GOT3 (cell line): ENCODE results near the gene COLGALT1.
"Not testable (repeated sequence)": the region's sequence is repeated elsewhere in the genome, so short reads cannot be mapped to it uniquely, and the experiment has no call there.

Source experiments
- DNase-seq: peaks from one replicate; lab custom pipeline; 2025; ENCODE audit warnings: mixed read lengths; lab: John Stamatoyannopoulos, UW

The COLGALT1 gene

DNA sequence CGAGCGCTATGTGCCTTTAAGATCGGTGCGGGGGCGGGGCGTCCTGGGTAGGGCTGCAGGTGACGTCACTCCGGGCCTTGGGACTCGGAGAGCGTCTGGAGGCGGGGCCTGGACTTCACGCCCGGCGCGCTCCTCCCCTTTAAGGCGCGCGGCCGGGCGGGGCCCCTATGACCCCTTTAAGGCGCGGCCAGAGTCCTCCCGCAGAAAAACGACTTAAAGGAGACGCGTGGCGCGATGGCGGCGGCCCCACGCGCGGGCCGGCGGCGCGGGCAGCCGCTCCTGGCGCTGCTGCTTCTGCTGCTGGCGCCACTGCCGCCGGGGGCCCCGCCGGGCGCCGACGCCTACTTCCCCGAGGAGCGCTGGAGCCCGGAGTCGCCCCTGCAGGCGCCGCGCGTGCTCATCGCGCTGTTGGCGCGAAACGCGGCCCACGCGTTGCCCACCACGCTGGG lies at the start of gene COLGALT1:
TSS of gene COLGALT1 (plus strand) at position 170 of the 449 bp plus-strand sequence. CDS start at position 235, 65 bp downstream.
- DNase-seq, result peak; percentile 75

DNA sequence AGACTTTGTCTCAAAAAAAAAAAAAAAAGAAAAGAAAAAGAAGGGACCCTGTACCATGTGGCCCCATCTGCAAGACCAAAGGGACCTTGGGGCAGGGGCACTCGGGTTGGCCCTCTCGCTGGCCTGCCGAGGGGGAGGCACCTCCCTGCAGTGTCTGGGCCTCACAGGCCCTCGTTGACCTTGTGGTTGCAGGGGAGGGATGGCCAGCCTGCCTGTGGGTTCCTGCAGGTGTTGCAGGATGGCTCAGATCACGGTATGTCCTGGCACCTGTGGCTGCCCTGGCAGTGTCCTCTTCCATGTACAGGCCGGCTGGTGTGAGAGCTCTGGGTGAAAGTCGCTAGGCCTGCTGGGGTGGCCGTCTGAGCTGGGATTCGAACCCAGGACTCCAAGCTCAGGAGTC lies 48.7 kb upstream of the COLGALT1 start:
- DNase-seq, result no peak

DNA sequence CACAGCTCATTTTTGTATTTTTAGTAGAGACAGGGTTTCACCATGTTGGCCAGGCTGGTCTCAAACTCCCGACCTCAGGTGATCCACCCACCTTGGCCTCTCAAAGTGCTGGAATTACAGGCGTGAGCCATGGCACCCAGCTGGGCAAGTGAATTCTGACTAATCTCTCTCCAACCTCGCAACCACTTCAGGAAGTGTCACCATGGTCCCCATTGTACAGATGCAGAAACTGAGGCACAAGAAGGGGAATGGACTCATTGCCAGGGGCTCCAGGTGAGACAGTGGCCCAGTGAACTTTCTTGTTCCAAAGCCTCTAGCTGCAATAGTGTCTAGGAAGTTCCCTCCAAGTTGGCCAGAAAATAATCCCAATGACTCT lies 46.9 kb upstream of the COLGALT1 start:
- not testable (repeated sequence) for DNase-seq

DNA sequence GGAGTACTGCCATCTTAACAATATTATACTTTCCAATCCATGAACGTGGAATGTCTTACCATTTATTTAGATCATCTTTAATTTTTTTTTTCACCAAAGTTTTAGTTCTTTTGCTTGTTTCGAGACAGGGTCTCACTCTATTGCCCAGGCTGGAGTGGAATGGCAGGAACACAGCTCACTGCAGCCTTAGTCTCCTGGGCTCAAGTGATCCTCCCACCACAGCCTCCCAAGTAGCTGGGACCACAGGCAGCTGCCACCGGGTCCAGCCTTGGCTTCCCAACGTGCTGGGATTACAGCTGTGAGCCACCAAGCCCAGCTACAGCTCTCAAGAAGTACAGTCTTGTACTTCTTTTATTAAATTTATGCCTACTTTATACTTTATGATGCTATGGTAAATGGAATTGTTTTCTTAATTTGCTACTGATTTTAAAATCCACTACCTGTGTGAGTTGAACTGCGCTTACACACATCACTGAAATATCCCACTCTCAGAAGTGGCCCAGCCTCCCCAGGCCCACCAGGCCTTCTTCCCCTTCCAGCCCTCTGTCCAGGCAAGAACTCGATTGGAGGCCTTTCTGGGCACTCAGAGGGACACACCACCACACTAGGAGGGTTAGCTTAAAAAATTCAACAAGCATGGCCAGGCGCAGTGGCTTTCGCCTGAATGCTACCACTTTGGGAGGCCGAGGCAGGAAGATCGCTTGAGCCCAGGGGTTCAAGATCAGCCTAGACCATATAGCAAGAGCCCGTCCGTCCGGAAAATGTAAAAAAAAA lies 45.0 kb upstream of the COLGALT1 start:
- DNase-seq, result no peak

DNA sequence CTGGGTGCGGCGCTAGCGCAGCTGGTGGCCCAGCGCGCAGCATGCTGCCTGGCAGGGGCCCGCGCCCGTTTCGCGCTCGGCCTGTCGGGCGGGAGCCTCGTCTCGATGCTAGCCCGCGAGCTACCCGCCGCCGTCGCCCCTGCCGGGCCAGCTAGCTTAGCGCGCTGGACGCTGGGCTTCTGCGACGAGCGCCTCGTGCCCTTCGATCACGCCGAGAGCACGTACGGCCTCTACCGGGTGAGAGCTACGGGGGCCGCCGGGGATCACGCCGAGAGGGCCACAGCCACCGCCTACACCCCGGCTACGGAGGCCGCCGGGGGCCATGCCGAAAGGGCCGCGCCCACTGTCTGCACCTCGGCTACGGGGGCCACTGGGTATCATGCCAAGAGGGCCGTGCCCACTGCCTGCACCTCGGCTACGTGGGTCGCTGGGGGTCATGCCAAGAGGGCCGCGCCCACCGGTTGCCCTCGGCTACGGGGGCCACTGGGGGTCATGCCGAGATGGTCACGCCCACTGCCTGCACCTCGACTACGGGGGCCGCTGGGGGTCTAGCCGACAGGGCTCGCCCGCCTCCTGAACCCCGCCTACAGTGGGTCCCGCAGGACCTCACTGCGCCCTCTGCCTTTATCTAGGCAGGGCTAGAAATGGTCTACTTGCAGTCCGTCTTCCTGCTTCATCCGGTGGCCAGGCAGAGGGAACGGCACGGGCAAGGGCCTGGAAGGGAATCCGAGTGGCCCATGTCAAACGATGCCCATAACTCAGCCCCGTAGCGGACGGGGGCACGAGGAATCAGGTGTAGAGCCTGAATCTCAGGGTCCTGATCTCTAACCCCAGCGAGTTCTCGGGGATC lies 43.5 kb upstream of the COLGALT1 start:
- peak; percentile 69 for DNase-seq

DNA sequence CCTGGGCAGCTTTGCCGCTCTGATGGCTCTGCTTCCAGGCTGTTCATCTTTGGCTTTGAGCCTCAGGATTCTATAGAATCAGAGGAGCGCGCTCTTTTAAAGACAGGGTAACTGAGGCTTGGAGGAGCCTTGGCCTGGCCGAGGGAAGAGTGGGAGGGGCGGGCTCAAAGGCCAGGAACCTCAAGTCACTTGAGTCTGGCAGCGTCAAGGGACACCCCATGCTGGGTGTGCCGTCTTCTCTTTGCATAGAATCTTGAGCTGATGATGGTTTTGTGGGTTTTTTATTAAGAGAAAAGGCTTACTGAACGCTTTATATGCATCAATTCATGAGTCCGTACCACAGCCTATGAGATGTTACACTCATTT lies 42.9 kb upstream of the COLGALT1 start:
- no peak for DNase-seq

DNA sequence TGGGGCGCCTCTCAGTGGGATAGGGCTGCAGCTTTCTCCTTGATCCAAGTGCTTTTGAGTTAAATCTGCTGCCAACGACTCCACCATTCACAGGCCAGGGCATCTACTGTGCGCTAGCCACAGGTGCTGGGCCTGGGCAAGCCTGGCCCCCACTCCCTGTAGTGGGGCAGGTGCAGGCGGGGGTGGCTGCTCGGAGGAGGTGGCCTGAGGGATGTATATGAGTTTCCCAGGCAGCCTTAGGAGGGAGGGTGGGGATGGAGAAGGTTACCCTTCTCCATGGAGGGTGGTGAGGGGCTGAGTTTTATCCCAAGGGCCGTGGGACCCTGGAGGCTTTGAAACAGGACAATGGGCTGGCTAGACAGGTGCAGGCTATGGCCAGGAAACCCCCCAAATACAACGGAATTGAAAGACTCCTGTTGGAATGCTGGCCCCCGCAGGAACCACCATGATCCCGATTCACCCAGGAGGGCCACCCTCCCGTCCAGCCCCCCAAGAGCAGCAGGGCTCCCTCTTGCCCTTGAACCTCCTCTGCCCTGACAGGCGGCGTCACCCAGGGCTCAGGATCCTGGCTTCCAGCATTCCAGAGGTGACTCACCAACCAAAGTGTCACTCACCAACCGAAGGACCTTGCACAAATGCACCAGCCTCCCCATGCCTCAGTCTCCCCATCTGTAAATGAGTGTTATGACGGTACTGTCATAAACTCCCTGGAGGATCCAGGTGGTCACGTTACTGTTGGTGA lies 39.9 kb upstream of the COLGALT1 start:
- DNase-seq, result no peak

DNA sequence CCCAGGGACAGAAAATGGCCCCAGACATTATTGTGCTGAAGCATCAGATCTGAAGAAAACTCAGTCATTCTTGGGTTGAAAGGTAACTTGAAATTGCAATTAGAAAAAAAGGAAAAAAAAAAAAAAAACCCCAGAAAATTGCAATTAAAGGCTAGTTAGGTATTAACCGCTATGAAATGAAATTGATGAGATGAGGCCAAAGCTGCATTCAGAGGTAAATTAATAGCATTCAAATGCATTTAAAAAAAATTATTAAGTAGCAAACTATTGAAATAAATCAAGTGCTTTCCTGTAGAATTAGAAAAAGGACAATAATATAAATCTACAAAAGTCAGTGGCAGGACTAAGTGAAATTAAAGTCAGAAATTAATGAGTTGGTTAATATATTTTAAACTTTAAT lies 37.6 kb upstream of the COLGALT1 start:
- DNase-seq, result no peak

DNA sequence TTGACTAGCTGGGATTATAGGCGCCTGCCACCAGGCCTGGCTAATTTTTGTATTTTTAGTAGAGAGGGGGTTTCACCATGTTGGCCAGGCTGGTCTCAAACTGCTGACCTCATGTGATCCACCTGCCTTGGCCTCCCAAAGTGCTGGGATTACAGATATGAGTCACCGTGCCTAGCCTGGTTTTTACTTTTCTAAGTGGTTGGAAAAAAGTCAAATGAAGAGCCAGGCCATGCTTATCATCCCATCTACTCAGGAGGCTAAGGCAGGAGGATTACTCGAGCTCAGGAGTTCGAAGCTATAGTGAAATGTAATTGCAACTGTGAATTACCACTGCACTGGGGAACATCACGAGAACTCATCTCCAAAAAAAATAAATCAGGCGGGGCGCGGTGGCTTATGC lies 36.8 kb upstream of the COLGALT1 start:
- DNase-seq, result not testable (repeated sequence)

DNA sequence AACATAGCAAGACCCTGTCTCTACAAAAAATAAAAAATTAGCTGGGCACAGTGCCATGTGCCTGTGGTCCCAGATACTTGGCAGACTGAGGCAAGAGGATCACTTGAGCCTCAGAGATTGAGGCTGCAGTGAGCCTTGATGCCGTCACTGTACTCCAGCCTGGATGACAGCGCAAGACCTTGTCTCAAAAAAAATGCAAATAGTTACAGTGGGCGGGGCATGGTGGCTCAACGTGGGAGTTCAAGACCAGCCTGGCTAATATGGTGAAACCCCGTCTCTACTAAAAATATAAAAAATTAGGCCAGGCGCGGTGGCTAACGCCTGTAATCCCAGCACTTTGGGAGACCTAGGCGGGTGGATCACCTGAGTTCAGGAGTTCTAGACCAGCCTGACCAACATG lies 35.5 kb upstream of the COLGALT1 start:
- DNase-seq, result no peak

DNA sequence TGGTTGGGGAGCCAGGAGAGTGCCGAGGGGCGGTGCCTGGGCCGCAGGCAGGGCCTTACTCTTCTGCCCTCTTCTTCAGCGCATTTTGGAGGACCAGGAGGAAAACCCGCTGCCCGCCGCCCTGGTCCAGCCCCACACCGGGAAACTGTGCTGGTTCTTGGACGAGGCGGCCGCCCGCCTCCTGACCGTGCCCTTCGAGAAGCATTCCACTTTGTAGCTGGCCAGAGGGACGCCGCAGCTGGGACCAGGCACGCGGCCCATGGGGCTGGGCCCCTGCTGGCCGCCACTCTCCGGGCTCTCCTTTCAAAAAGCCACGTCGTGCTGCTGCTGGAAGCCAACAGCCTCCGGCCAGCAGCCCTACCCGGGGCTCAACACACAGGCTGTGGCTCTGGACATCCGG lies 34.6 kb upstream of the COLGALT1 start:
- no peak for DNase-seq

DNA sequence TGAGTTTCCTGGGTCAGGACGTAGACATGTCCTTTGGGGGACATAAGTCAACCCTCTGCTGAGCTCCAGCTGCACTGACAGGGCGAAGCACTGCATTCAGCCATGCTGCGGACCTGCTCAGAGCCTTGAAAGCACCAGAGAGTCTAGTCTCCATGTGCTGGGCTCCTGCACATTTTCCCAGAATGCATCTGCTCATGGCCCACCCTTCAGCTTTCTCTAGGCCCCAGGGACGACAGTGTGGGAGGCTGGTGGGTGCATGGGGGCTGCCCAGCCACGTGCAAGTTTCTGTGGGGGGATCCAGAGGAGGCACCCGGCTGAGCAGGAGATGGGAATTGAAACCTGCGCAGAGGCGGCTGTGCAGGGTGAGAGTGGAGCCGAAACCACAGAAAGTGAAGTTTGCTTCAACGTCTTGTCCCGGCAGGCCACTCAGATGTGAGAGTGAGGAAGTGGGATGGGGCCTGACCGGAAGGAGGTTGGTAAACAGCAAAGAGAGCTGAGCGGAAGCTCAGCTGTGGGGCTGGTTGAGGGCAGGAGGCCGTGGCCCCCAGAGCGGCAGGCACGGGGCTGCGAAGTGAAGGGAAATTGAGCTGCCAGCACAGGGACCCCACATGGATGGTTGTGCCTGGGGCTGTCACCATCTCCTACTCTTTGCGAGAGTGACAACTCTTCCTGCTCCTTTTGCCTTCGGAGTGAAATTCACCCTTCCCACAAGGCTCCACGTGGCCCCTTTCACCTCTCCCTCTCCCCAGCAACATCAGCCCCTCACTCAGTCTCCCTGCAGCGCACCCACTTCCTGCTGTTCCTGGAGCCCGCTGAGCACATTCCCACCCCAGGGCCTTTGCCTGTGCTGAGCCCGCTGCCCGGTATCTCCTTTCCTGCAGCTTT lies 32.2 kb upstream of the COLGALT1 start:
- DNase-seq, result no peak

DNA sequence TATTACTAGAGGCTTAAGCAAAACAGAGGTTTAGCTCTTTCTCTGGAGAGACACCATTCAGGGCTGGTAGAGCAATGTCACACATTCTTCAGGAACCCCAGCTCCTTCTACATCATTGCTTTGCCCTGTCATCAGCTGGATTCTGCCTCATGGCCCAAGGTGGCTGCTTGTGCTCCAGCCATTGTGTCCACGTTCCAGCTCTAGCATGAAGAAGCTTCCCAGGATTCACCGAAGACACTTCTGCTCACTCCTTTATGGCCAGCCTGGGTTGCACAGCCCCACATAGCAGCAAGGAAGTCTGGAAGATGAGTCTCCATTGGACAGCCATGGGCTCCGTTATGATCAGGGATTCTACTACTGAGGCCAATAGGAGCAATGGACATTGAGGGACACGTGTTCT lies 30.8 kb upstream of the COLGALT1 start:
- no peak for DNase-seq

DNA sequence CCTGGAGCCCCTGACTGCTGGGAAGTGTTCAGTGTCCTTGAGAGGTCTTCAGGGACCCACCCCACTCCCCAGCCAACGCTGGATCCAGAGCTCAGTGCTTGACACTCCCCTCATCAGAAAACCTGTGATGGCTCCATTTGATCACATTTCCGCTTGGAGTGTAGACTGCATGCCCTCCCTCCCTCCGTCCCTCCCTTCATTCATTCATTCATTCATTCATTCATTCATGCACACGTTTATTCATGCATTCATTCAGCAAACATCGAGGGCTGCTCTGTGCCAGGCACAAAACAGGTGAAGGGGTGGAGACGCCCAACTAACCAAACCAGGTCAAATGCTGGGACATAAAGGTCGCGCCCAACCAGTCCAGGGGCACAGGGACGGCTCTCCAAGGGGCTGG lies 30.3 kb upstream of the COLGALT1 start:
- DNase-seq, result no peak

DNA sequence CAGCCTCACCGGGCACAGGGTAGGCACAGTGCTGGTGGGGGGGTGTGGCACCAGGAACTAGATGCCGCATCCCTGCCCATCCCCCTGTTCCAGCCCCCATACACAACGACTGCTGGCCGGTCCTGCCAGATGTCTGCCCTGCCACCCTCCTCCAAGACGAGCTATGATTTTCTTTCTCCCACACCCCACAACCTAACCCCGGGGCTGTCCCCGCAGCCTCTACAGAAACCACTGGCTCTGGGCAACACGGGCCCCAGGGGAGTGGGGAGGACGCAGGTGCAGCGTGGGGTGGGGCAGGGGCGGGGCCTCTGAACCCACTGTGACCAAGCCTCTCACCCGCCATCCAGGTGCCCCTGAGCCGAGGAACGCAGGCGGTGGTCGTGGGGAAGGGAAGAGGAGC lies 28.5 kb upstream of the COLGALT1 start:
- DNase-seq, result no peak

DNA sequence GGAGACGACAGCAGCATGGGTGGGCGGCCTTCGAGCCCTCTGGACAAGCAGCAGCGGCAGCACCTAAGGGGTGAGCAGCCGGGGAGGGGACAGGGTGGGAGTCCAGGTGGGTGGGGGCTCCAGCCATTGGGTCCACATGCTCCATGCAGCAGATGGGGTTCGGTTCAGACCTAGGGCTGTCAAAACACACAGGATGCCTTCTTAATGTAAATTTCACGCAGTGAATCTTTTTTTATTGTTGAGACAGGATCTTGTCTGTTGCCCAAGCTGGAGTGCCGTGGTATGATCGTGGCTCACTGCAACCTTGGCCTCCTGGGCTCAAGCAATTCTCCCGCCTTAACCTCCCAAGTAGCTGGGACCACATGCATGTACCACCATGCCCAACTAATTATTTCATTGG lies 28.1 kb upstream of the COLGALT1 start:
- DNase-seq, result no peak

DNA sequence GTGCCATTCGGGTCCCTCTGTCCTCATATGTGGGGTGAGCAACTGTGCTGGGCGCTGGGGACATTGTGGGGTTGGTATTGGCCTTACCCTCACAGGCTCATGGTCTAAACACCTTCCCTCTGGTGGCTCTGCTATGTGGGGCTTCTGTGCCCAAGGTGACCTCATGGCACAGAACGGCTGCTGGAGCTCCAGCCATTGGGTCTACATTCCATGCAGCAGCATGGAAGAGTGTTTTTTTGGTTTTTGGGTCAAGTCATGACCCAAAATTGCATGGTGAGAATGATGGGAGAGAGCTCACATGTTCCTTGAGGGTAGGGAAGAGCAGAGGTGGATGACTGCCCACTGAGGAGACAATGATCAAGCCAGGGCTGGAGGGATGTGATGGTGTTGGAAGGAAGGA lies 26.8 kb upstream of the COLGALT1 start:
- no peak for DNase-seq

DNA sequence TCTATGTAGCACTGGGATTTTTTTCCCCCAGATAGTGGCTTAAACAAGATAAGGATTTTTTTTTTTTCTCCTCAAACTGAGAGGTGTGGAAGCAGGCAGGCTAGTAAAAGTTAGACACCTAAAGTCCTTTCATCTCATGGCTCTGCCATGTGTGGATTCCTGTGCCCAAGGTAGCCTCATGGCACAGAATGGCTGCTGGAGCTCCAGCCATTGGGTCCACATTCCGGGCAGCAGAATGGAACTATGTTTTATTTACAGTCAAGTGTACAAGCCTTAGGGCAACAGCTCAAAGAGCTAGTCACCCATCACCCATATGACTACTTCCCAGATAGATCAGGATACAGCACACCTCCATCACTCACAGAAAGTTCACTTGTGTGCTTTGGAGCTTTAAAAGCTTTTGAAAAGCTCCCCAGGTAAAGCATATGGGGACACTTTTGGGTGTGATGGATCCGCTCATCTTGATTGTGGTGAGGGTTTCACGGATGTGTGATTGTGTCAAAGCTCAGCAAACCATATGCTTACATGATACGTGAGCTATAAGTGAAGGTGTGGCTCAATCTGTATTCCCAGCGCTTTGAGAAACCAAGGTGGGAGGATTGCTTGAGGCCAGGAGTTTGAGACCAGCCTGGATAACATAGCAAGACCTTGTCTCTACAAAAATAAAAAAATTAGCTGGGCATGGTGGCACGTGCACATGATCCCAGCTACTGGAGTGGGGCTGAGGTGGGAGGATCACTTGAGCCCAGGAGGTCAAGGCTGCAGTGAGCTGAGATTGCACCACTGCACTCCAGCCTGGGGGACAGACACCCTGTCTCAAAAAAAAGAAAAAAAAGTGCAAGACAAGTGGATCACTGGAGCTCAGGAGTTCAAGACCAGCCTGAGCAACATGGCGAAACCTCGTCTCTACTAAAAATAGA lies 25.9 kb upstream of the COLGALT1 start:
- DNase-seq, result no peak

DNA sequence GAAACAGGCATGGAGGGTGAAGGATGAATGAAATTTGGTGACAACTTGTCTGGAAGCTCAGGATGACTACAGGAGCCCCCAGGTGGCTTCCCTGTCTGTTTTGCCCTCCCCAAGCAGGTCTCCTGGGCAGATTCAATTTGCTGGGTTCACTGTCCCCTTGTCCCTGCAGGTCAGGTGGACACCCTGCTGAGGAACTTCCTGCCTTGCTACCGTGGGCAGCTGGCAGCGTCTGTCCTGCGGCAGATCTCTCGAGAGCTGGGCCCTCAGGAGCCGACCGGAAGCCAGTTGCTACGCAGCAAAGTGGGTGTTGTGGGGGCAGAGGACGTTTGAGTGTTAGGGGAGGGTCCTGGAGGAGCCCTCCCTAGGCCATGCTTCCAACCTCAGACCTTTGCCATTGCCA lies 24.9 kb upstream of the COLGALT1 start:
- DNase-seq, result no peak

DNA sequence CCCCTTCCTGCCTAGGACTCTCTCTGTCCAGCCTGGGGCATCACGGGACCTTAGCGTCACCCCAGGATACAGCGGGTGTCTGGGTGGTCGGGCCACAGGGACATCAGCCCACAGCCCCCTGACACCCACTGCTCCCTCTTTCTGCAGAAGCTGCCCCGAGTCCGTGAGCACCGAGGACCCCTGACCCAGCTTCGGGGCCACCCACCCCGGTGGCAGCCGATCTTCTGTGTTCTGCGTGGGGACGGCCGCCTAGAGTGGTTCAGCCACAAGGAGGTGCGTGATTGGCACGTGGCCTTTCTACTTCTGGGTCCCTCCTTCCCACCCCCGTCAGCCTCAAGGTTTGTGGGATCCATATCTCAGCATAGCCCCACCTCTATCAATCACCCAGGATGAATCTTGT lies 23.3 kb upstream of the COLGALT1 start:
- DNase-seq, result no peak

DNA sequence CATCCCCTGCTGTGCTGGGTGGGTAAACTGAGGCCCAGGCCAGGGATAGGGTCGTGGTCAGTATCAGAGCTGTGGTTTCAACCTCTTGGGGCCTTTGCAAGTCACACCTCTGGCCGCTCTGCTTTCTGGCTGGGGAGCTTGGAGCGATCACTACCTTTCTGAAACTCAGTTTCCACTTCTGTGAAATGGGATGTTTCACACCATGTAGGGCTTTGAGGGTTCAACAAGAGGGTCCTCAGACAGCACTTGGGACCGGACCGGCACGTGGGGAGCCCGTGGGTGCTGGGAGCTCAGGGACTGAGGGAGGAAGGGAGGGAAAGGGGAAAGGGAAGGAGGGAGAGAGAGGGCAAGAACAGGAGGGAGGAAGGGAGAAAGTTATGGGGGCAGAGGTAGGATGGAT lies 22.9 kb upstream of the COLGALT1 start:
- no peak for DNase-seq
